OCI-LY1 (cell line): ENCODE results near the gene PGAP1.

Experiments
- EZH2 ChIP-seq: fragments of 200-600 bp; sonication (generic), shearing (Covaris generic); IDR thresholded peaks from 2 replicates; pipeline ENCODE4 v1.8.0; 2017; ENCODE audit warnings: borderline replicate concordance, mixed run types, mild to moderate bottlenecking, antibody characterized with exemption, low read length, moderate library complexity, mixed read lengths
- TF ChIP-seq, protein P1 (sequence below): fragments of 200-600 bp; sonication (generic), shearing (Covaris generic); IDR thresholded peaks from 2 replicates; pipeline ENCODE4 v1.5.1; 2017; ENCODE audit warnings: mild to moderate bottlenecking, antibody characterized with exemption, low read length, moderate library complexity, mixed read lengths

DNA sequence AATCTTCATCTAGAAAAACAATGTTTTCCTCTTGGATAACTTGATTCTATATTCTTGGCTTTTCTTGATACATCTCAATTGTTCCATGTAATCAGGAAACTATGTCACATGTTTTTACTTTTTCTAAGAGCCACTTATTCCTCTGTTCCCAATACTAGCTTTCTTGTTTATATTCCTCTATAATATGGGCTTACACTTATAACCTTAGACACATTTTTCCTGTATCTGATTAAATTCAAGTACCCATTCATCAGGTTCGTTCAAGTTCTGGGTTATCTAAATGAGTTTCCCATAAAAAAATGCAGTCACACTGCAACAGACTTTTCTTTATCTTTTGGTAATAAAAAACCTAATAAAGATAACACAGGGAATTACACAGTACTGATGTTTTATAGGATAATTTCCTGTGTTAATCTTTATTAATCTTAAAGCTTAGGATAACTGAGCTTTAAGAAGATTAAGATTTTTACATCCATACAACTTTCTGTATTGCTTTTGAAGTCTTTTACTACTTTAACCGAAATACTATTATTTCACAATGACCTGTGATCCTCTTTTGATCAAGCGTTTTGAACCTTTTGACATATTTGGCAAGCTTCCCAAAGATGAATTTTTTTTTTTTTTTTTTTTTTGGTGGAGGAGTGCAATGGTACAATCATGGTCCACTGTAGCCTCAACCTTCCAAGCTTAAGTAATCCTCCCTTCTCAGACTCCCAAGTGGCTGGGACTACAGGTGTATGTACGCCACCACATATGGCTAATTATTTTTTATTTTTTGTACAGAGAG is 73.0 kb downstream of the PGAP1 start:
- TF ChIP-seq, protein P1, sequence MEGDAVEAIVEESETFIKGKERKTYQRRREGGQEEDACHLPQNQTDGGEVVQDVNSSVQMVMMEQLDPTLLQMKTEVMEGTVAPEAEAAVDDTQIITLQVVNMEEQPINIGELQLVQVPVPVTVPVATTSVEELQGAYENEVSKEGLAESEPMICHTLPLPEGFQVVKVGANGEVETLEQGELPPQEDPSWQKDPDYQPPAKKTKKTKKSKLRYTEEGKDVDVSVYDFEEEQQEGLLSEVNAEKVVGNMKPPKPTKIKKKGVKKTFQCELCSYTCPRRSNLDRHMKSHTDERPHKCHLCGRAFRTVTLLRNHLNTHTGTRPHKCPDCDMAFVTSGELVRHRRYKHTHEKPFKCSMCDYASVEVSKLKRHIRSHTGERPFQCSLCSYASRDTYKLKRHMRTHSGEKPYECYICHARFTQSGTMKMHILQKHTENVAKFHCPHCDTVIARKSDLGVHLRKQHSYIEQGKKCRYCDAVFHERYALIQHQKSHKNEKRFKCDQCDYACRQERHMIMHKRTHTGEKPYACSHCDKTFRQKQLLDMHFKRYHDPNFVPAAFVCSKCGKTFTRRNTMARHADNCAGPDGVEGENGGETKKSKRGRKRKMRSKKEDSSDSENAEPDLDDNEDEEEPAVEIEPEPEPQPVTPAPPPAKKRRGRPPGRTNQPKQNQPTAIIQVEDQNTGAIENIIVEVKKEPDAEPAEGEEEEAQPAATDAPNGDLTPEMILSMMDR = no peak
- TF ChIP-seq EZH2 = no peak
